Forelimb muscle (tissue), 1 donor: Measurements from ENCODE around the gene SUN2. TPM values are rescaled to one million over a fixed set of nuclear protein-coding genes. Genes with fewer than 3 reads are reported as not detected.

Experiments used
- DNase-seq: peaks from one replicate; pipeline ENCODE4 v3.0.0-alpha.2; 2013; ENCODE audit warnings: low read depth
- polyA plus RNA-seq: library from polyadenylated mRNA; unstranded; fragments of 120-200 nt; gene quantifications from one replicate; pipeline ENCODE4 v1.2.1, GENCODE V29; 2013; ENCODE audit not compliant: insufficient read length

Gene SUN2
- polyA plus RNA-seq, 1 donor, result 50.6 TPM

DNA sequence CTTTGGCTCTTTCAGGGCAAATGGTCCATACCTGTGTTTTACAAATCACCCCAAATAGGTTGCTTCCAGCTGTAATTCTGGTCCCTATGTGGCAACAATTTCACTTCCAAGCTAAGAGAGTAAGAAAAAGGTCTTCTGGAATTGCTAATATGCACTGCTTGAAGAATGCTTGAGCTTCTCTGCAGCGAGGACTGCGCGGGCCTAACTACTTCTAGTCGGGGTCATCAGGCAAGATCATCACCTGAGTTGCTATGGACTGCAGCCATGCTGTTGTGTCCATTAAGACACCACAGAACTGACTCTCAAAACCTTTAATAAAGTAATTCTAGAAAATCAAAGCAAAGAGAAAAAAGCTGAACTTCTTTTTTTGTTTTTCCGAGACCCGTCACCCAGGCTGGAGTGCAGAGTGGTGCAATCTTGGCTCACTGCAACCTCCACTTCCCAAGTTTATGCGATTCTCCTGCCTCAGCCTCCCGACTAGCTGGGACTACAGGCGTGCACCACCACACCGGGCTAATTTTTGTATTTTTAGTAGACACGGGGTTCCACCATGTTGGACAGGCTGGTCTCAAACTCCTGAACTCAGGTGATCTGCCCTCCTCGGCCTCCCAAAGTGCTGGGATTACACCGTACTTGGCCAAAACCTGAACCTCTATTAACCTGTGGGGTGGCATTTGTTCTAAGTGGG, 57.2 kb downstream of the SUN2 start:
- no peak for DNase-seq

DNA sequence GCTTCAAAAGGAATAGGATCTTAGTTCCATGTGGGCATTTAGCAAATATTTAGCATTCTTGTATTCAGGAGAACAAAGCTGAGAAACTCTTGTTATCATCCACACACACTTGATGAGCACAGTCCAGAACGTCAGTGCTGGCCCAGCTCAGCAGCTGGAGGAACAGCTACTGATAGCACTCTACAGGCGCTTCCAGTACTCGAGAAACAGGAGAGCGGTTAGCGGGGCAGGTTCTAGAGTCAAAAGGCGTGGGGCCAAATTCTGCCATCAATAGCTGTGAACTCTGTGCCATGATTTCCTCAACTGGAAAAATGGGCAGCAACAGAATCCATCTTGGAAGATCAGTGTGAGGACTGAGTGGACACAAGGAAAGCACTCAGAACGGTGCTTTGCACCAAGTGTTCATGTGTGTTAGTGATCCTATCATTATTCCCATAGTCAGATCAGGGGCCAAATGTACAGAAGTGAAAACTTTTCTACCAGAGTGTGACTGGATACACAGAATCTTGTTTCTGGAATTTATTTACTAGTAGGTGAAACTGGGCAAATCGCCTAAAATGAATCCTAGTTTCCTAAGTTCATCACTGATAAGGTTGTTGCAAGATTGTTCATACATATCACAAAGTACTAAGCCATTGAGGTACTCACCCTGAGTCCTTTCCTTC, 58.2 kb downstream of the SUN2 start:
- DNase-seq, result no peak

DNA sequence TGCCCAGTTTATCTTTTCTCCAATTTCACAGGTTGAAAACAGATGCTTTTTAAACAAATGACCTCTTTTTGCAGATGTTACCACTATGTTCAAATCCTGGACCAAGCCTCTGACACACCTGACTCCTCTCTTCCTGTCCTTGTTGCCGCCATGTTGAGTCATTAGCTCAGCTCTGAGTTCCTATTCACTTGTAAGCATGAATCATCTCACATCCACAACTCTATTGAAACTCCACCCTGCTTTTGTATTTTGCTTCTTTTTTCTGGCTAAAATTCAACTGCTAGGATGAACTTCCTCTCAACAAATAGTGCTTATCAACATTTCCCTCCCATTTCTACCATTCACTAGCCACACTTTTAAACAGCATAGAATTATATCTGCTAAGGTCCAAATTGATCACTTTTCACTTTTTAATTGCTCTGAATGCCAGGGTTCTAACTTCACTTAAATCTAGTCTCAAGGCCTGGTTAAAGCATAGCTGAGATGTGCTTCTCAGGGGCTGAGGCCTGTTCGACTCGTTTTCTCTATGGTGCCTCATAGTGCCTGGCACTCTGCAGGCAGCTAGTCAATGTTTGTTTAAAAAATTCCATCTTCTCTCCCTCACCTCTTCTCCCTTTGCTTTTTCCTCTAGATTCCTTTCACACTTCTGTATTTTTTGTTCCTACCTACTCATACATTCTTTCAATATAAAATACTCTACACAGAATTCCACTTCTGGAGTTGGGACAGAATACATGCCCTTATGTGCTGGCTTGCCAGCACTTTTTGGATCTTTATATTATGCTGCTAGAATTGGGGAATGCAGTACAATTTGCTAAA, 59.0 kb downstream of the SUN2 start:
- DNase-seq, result no peak

DNA sequence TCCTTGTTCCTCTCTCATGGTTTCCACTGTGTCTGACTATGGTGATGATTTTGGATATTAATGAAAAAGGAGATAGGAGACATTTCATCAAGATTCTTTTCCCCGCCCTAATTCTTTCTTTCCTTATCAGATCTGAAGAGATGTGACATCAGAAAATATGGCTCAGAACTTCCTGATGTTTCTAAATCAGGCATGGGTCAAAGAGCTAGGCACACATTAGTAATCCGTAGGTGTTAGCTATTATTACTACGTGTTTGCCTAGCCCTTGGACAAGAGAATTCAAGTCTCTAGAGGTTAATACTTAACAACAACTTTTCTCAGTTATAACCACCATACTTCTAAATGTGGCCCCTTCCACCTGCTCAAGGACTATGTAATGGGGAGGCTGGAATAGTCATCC, 60.9 kb downstream of the SUN2 start:
- no peak for DNase-seq

DNA sequence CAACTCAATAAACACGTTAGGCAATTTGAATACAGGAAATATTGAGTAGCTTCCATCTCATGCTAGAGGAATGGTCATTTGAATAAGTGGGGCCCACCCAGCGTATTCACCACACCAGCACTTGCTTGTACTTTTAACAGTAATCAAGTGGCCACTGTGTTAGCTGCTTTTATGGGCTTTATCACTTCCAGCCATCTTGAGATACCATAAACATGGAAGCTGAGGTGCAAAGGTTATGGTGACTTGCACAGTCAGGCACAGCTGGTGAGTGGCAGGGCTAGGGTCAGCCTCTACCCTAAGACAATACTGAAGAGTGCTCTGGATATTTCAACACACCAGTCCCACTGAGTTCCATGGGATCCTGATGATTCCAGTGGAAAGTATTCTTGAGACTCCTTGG, 61.7 kb downstream of the SUN2 start:
- no peak for DNase-seq

DNA sequence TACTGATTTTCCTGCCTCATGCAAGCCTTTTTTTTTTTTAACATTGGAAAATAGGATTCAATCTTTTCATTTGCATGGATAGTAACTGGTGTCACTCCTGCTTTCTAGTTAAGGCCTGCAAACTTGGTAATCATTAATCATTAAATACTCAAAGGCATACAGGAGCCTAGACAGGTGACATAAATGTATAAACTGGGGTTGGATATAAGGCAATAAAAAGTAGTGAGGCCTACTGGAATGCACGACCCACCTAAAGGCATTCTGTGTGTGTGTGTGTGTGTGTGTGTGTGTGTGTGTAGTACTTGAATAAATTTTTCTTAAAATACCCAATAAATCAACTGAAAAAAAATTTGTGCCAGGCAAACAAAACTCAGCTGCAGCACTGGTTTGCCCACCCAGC, 66.1 kb downstream of the SUN2 start:
- no peak for DNase-seq

DNA sequence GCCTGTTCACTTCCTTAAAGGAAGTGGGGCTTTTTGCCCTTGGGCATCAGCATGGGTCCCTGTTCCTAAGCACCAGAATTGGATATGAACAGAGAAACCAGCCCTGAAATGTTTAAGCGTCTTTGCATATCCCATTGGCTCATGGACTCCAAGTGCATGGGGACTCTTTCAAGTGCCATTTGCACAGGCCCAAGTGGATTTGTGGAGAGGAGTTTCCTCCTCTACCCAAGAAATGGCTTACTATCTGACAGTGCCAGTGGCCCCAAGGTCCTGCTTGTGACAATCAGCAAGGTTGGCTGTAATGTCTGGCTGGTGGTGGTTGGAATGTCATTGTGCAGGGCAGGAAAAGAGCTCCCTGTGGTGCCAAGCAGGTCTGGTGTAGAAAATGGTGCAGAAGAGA, 70.0 kb downstream of the SUN2 start:
- no peak for DNase-seq

DNA sequence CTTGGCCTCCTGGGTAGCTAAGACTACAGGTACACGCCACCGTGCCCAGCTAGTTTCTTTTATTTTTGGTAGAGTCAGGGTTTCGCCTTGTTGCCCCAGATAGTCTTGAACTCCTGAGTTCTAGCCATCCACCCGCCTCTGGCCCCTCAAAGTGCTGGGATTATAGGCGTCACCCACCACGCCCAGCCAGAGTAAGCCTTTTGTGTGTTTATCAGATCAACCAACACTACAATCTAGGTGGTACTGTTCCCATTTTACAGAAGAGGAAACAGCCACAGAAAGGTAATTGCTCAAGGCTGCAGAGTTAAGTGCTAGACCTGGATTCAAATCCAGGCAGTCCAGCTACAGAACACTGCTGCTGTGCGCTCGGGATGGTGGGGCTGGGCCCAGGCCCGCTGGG, 70.9 kb downstream of the SUN2 start:
- DNase-seq, result no peak

Other genes with a start within 250 kb of the SUN2 start
- 317 TPM for gene DDX17, start 249.7 kb downstream of the SUN2 start, polyA plus RNA-seq
- 5.0 TPM for gene DMC1, start 185.8 kb downstream of the SUN2 start, polyA plus RNA-seq
- 1.1 TPM for gene FAM227A, start 99.6 kb downstream of the SUN2 start, polyA plus RNA-seq
- 32.4 TPM for gene CBY1, start 99.4 kb downstream of the SUN2 start, polyA plus RNA-seq
- 79.4 TPM for gene TOMM22, start 74.0 kb downstream of the SUN2 start, polyA plus RNA-seq
- gene JOSD1, start 55.1 kb downstream of the SUN2 start, polyA plus RNA-seq, result 30.9 TPM
- gene GTPBP1, start 50.1 kb downstream of the SUN2 start, polyA plus RNA-seq, result 32.0 TPM
- 12.5 TPM for gene DNAL4, start 38.1 kb upstream of the SUN2 start, polyA plus RNA-seq
- 4.9 TPM for gene NPTXR, start 88.0 kb upstream of the SUN2 start, polyA plus RNA-seq
- gene CBX6, start 116.2 kb upstream of the SUN2 start, polyA plus RNA-seq, result 24.4 TPM
- gene APOBEC3A, start 201.6 kb upstream of the SUN2 start, polyA plus RNA-seq, result not detected
- gene APOBEC3B, start 226.3 kb upstream of the SUN2 start, polyA plus RNA-seq, result 1.4 TPM